Caco-2 (cell line): ENCODE data around the gene TSPAN18. TPM values are rescaled to one million over a fixed set of nuclear protein-coding genes. Genes with fewer than 3 reads are reported as not detected.

Experiments used
- BruUV-seq: library from RNA; stranded (reverse); fragments of 400-500 nt; replicated peaks from 2 replicates; lab custom pipeline; 2021; lab: Mats Ljungman, UMichigan
- CTCF ChIA-PET: fragments of 300-600 bp; sonication (Branson Sonifier 250); formaldehyde crosslinking; loops from one replicate; lab custom pipeline; 2022; ENCODE audit warnings: antibody characterized with exemption; lab: Charles Lee
- POLR2A ChIA-PET: fragments of 300-600 bp; sonication (Branson Sonifier 250); formaldehyde crosslinking; loops from one replicate; lab custom pipeline; 2022; ENCODE audit warnings: antibody characterized with exemption; lab: Charles Lee
- DNase-seq, 2 experiments: peaks; one replicate each; pipeline versions ENCODE4 v3.0.0 to v3.0.0-alpha.2; 2020 to 2022
- H3K27me3 ChIP-seq: replicated peaks from 2 replicates; pipeline ENCODE4 v1.6.0; 2011; ENCODE audit warnings: low read length; ENCODE audit not compliant: control insufficient read depth, insufficient read depth
- H3K36me3 ChIP-seq: 2 replicates; pipeline ENCODE4 v1.5.1; 2011; ENCODE audit warnings: low read length; ENCODE audit not compliant: control insufficient read depth, insufficient read depth
- H3K4me1 ChIP-seq: fragments of 250-450 bp; sonication (Bioruptor Pico); 2 replicates; pipeline ENCODE4 v1.5.1; 2020; ENCODE audit warnings: mild to moderate bottlenecking
- H3K4me3 ChIP-seq: 2 replicates; pipeline ENCODE4 v1.5.1; 2011; ENCODE audit warnings: low read depth, mild to moderate bottlenecking, control low read depth, low read length
- H3K9me3 ChIP-seq: fragments of 250-450 bp; sonication (Bioruptor Pico); 2 replicates; pipeline ENCODE4 v1.5.1; 2020; ENCODE audit warnings: mild to moderate bottlenecking, moderate library complexity
- H3K27ac Mint-ChIP-seq: one replicate; pipeline ENCODE4 v1.8.0; 2022; ENCODE audit warnings: mixed read lengths; ENCODE audit not compliant: unreplicated experiment
- H3K27me3 Mint-ChIP-seq: one replicate; pipeline ENCODE4 v1.8.0; 2022; ENCODE audit warnings: mixed read lengths; ENCODE audit not compliant: insufficient read depth, unreplicated experiment
- H3K36me3 Mint-ChIP-seq: one replicate; pipeline ENCODE4 v1.8.0; 2022; ENCODE audit warnings: mild to moderate bottlenecking, mixed read lengths; ENCODE audit not compliant: insufficient read depth, unreplicated experiment
- H3K4me1 Mint-ChIP-seq: one replicate; pipeline ENCODE4 v1.8.0; 2022; ENCODE audit warnings: low read depth, mixed read lengths; ENCODE audit not compliant: unreplicated experiment
- H3K4me3 Mint-ChIP-seq: one replicate; pipeline ENCODE4 v1.8.0; 2022; ENCODE audit warnings: mild to moderate bottlenecking, moderate library complexity, mixed read lengths; ENCODE audit not compliant: unreplicated experiment
- H3K9me3 Mint-ChIP-seq: one replicate; pipeline ENCODE4 v1.8.0; 2022; ENCODE audit warnings: mixed read lengths; ENCODE audit not compliant: unreplicated experiment
- intact Hi-C: fragments of 100-400 bp; cut with micrococcal nuclease; formaldehyde crosslinking; loops from one replicate; pipeline ENCODE4 v1.10.0; 2022; ENCODE audit not compliant: unreplicated experiment
- total RNA-seq: library from RNA; stranded (reverse); gene quantifications from 2 replicates; pipeline ENCODE4 v1.2.3, GENCODE V29; 2022
- TF ChIP-seq, protein P1 (sequence below), 2 experiments: fragments of 200-600 bp in 1 of 2; IDR thresholded peaks; 1 replicate in 1 of 2; 2 replicates in 1 of 2; pipeline versions ENCODE4 v1.5.1 to v1.8.0; 2011 to 2022; ENCODE audit warnings: antibody characterized with exemption in 1 of 2, control low read depth in 1 of 2, inconsistent platforms in 1 of 2, low read depth in 1 of 2, low read length in 1 of 2, mild to moderate bottlenecking in 1 of 2, moderate library complexity in 1 of 2; ENCODE audit not compliant: insufficient read depth in 1 of 2, severe bottlenecking in 1 of 2, unreplicated experiment in 1 of 2

TSPAN18 gene
- total RNA-seq, 1 experiment from 2014 or later = 7.4 TPM

DNA sequence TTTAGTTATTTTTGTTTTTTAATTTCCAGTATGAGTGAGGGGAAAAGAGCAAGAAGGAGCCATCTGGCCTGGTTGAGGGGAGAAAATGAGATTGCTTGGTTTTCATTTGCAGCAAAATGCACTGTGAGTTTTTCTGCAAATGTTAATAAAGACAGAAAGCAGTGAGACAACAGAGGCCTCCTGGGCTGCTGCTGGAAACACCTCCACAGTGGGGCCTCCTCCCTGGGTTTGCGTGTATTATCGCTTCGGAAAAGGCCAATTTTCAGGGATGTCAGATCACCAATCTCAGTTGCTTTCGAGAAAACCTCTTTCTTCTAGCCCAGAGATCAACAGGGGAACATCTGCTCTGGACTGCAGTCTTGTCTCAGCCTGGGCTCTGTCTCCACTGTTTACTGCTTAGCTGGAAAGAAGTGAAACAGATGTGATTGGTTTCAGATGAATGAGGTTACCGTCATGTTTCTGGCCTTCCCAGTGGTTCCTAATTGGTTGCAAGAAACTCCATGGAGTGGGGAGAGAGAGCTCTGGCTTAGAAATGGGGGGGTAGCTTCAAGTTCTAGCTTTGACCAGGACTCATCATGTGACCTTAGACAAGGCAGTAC lies 17.3 kb downstream of the TSPAN18 start:
- ChIA-PET POLR2A (no interaction called here), CTCF (no interaction called here)
- no peaks in the 10 kb centered on the region for H3K27me3 Mint-ChIP-seq
- intact Hi-C loops = no loop called here
- no peak overlapping the region for H3K27ac Mint-ChIP-seq
- H3K4me1 ChIP-seq = no peaks in the 10 kb centered on the region
- no peaks in the 10 kb centered on the region for H3K9me3 Mint-ChIP-seq
- H3K4me3 ChIP-seq = no peak overlapping the region
- H3K4me1 Mint-ChIP-seq = no peaks in the 10 kb centered on the region
- DNase-seq = no peak
- H3K9me3 ChIP-seq = no peaks in the 10 kb centered on the region
- BruUV-seq = no TSS peak
- H3K4me3 Mint-ChIP-seq = no peak overlapping the region
- TF ChIP-seq, protein P1, sequence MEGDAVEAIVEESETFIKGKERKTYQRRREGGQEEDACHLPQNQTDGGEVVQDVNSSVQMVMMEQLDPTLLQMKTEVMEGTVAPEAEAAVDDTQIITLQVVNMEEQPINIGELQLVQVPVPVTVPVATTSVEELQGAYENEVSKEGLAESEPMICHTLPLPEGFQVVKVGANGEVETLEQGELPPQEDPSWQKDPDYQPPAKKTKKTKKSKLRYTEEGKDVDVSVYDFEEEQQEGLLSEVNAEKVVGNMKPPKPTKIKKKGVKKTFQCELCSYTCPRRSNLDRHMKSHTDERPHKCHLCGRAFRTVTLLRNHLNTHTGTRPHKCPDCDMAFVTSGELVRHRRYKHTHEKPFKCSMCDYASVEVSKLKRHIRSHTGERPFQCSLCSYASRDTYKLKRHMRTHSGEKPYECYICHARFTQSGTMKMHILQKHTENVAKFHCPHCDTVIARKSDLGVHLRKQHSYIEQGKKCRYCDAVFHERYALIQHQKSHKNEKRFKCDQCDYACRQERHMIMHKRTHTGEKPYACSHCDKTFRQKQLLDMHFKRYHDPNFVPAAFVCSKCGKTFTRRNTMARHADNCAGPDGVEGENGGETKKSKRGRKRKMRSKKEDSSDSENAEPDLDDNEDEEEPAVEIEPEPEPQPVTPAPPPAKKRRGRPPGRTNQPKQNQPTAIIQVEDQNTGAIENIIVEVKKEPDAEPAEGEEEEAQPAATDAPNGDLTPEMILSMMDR (IDR thresholded peaks at IDR 0.05; ENCODE audit: insufficient read depth in 1 of 2, low read depth in 1 of 2, low read length in 1 of 2, severe bottlenecking in 1 of 2, unreplicated experiment in 1 of 2) = no peak
- no peaks in the 10 kb centered on the region for H3K36me3 ChIP-seq
- no peaks in the 10 kb centered on the region for H3K36me3 Mint-ChIP-seq
- no peaks in the 10 kb centered on the region for H3K27me3 ChIP-seq

DNA sequence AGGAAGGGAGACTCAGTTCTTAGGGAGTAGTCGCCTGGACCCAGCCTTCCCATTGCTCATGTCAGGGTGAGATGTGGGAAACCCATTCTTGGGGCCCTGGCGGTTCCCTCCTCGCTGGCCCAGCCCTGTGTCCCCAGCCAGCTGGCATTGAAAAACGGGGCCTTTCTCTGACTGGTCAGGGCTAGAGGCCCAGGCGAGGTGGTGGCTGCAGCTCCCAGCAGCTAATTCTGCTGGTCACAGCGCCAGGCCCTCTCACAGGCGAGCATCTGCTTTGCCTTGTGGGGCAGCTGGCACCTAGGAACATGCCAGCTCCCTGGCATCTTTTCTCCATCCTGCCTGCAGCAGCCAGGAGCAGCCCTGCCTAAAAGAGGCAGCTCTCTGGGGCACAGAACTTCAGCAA lies 20.1 kb downstream of the TSPAN18 start:
- ChIA-PET POLR2A (no interaction called here), CTCF (no interaction called here)
- no peak overlapping the region for H3K27ac Mint-ChIP-seq
- H3K36me3 Mint-ChIP-seq = no peaks in the 10 kb centered on the region
- H3K4me3 Mint-ChIP-seq = no peak overlapping the region
- Histone ChIP-seq H3K9me3 (no peaks in the 10 kb centered on the region), H3K4me1 (no peaks in the 10 kb centered on the region), H3K27me3 (no peaks in the 10 kb centered on the region), H3K36me3 (no peaks in the 10 kb centered on the region), H3K4me3 (no peak overlapping the region)
- DNase-seq = no peak
- TF ChIP-seq, protein P1 (IDR thresholded peaks at IDR 0.05; ENCODE audit: insufficient read depth in 1 of 2, low read depth in 1 of 2, low read length in 1 of 2, severe bottlenecking in 1 of 2, unreplicated experiment in 1 of 2) = no peak
- H3K27me3 Mint-ChIP-seq = no peaks in the 10 kb centered on the region
- intact Hi-C loops = no loop called here
- no TSS peak for BruUV-seq
- H3K4me1 Mint-ChIP-seq = no peaks in the 10 kb centered on the region
- H3K9me3 Mint-ChIP-seq = no peaks in the 10 kb centered on the region

DNA sequence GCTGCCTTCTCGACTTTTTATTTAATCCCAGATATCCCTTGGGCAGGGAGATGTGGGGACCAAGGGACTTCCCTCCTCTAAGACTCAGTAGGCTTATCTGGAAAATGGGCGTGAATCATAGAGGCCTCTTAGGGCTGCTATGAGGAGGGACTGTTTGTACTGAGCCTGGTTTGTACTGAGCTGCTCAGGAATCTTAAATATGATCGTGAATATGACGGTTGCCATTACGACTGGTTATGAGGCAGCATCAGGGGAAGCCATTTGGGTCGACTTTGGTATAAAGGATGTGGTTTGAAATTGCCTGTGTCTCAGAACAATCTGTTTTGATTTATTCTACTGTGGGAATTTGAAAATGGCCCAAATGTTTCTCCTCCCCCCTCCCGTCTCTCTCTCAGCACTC lies 20.6 kb downstream of the TSPAN18 start:
- Mint-ChIP-seq H3K4me3 (no peak overlapping the region), H3K36me3 (no peaks in the 10 kb centered on the region), H3K4me1 (no peaks in the 10 kb centered on the region), H3K27me3 (no peaks in the 10 kb centered on the region), H3K27ac (no peak overlapping the region), H3K9me3 (no peaks in the 10 kb centered on the region)
- intact Hi-C loops = no loop called here
- Histone ChIP-seq H3K4me1 (no peaks in the 10 kb centered on the region), H3K9me3 (no peaks in the 10 kb centered on the region), H3K27me3 (no peaks in the 10 kb centered on the region), H3K36me3 (no peaks in the 10 kb centered on the region), H3K4me3 (no peak overlapping the region)
- DNase-seq = no peak
- CTCF ChIA-PET = no interaction called here
- no TSS peak for BruUV-seq
- POLR2A ChIA-PET = no interaction called here
- TF ChIP-seq, protein P1 (IDR thresholded peaks at IDR 0.05; ENCODE audit: insufficient read depth in 1 of 2, low read depth in 1 of 2, low read length in 1 of 2, severe bottlenecking in 1 of 2, unreplicated experiment in 1 of 2) = no peak
